Uterus (tissue), 2 donors: ENCODE results near the gene GCNT4.

Source experiments
- CTCF ChIP-seq, 4 experiments: fragments of 200-600 bp in 2 of 4; fragments of 450-650 bp in 2 of 4; sonication (generic) in 2 of 4; IDR thresholded peaks; one replicate each; pipeline ENCODE4 v1.5.1; 2016 to 2019; ENCODE audit warnings: antibody characterized with exemption in 4 of 4, mild to moderate bottlenecking in 2 of 4, moderate library complexity in 1 of 4
- POLR2A ChIP-seq, 2 donors: fragments of 450-650 bp; IDR thresholded peaks; one replicate each; pipeline ENCODE4 v1.6.1; 2016; ENCODE audit warnings: antibody characterized with exemption in 2 of 2, mild to moderate bottlenecking in 1 of 2, moderate library complexity in 1 of 2

DNA sequence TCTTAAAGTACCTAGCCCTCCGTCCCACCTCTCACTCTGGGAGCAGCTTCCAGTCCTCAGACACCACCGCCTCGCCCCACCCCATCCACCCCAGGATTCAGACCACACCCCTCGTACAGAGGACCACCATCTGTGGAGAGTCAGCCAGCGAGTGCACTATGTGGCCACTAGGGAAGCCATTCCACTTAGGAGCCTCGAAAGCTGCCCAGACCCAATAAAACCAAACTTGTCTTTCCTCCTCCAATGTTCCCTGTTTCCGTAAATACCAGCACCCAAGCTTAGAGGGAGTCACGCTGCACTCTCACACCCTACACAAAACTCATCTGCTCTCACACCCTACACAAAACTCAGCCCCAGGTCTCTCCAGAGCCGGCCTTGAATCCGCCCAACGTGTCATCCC, 1.9 kb downstream of the GCNT4 start:
- no peak for TF ChIP-seq CTCF (IDR thresholded peaks at IDR 0.05)
- no peak for TF ChIP-seq POLR2A (IDR thresholded peaks at IDR 0.05)
